Measurements from ENCODE around the gene TCERG1L. TPM values are rescaled to one million over a fixed set of nuclear protein-coding genes. Genes with fewer than 3 reads are reported as not detected.

TCERG1L gene
- total RNA-seq, 2 donors from 2014 or later: 1.6 to 4.5 TPM

DNA sequence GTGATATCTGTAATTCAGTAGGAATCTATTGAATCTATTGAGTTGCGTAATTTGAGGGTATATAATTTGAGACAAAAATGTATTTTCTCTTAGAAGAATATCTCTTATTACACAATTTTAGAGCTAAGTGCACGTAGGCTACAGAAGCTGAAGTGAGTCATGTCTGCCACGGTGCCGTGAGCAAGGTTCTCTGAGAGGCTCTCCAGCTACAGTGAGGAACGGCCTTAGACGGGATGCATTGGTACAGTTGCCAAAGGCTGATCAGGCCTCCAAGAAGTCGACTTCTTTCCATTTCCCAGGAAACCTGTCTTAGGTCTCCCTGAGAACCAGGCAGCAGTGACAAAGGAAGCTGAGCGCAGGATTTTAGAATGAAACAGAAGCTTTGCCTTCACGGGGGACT, 28.6 kb downstream of the TCERG1L start:
- Histone ChIP-seq H3K9ac (ENCODE audit: extremely low read depth, low read length, poor library complexity, severe bottlenecking) (no peak overlapping the region), H3K9me3 (ENCODE audit: control insufficient read depth, low read length) (no peaks in the 10 kb centered on the region), H3K27ac (ENCODE audit: low read depth, low read length) (no peak overlapping the region), H3K4me3 (ENCODE audit: low read length) (no peak overlapping the region), H3K36me3 (ENCODE audit: control insufficient read depth, insufficient read depth, low read length) (no peaks in the 10 kb centered on the region), H3K4me1 (ENCODE audit: control insufficient read depth, insufficient read depth, low read length) (peaks cover 11% of the 10 kb centered on the region), H3K27me3 (ENCODE audit: control insufficient read depth, insufficient read depth, low read length, poor library complexity, severe bottlenecking) (no peaks in the 10 kb centered on the region)
- no peak for DNase-seq
- no peaks in the 10 kb centered on the region for H3K36me3 Mint-ChIP-seq (ENCODE audit: low read depth)
- no peaks in the 10 kb centered on the region for H3K27me3 Mint-ChIP-seq (ENCODE audit: insufficient read depth)
- no peak overlapping the region for H3K27ac Mint-ChIP-seq
- TF ChIP-seq, protein P1, sequence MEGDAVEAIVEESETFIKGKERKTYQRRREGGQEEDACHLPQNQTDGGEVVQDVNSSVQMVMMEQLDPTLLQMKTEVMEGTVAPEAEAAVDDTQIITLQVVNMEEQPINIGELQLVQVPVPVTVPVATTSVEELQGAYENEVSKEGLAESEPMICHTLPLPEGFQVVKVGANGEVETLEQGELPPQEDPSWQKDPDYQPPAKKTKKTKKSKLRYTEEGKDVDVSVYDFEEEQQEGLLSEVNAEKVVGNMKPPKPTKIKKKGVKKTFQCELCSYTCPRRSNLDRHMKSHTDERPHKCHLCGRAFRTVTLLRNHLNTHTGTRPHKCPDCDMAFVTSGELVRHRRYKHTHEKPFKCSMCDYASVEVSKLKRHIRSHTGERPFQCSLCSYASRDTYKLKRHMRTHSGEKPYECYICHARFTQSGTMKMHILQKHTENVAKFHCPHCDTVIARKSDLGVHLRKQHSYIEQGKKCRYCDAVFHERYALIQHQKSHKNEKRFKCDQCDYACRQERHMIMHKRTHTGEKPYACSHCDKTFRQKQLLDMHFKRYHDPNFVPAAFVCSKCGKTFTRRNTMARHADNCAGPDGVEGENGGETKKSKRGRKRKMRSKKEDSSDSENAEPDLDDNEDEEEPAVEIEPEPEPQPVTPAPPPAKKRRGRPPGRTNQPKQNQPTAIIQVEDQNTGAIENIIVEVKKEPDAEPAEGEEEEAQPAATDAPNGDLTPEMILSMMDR (conservative IDR thresholded peaks at IDR 0.05): no peak
- H3K4me1 Mint-ChIP-seq: peaks cover 24% of the 10 kb centered on the region
- no peak overlapping the region for H3K4me3 Mint-ChIP-seq
- 88 to 97% methylated on average over 6 to 9 of the region's 9 CpGs for WGBS, 2 experiments (ENCODE audit: insufficient coverage in 1 of 2, insufficient read length in 1 of 2)
- peaks cover 3% of the 10 kb centered on the region for H3K9me3 Mint-ChIP-seq

DNA sequence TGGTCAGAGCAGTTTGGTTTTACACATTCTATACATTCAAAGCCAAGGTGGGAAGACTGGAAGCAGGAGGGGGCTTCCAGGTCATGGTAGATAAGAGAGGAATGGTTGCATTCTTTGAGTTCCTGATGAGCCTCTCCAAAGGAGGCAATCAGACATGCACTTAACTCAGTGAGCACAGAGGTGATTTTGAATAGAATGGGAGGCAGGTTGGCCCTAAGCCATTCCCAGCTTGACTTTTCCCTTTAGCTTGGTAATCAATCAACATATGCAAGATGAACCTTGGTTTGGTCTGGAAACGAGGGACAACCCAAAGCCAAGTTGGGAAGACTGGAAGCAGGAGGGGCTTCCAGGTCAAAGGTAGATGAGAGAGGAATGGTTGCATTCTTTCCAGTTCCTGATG, 31.4 kb downstream of the TCERG1L start:
- Histone ChIP-seq H3K4me1 (ENCODE audit: control insufficient read depth, insufficient read depth, low read length) (peaks cover 11% of the 10 kb centered on the region), H3K27ac (ENCODE audit: low read depth, low read length) (no peak overlapping the region), H3K4me3 (ENCODE audit: low read length) (no peak overlapping the region), H3K36me3 (ENCODE audit: control insufficient read depth, insufficient read depth, low read length) (no peaks in the 10 kb centered on the region), H3K27me3 (ENCODE audit: control insufficient read depth, insufficient read depth, low read length, poor library complexity, severe bottlenecking) (no peaks in the 10 kb centered on the region), H3K9ac (ENCODE audit: extremely low read depth, low read length, poor library complexity, severe bottlenecking) (no peak overlapping the region), H3K9me3 (ENCODE audit: control insufficient read depth, low read length) (no peaks in the 10 kb centered on the region)
- H3K27me3 Mint-ChIP-seq (ENCODE audit: insufficient read depth): no peaks in the 10 kb centered on the region
- TF ChIP-seq, protein P1 (conservative IDR thresholded peaks at IDR 0.05): no peak
- H3K27ac Mint-ChIP-seq: peak overlapping the region; percentile 92
- H3K4me3 Mint-ChIP-seq: no peak overlapping the region
- peak; percentile 78 for DNase-seq
- peaks cover 24% of the 10 kb centered on the region for H3K4me1 Mint-ChIP-seq
- H3K36me3 Mint-ChIP-seq (ENCODE audit: low read depth): no peaks in the 10 kb centered on the region
- peaks cover 3% of the 10 kb centered on the region for H3K9me3 Mint-ChIP-seq
- 21% methylated on average over 1 of the region's 1 CpG; no CpG with 5 or more reads in 1 of the 2 experiments for WGBS, 2 experiments (ENCODE audit: insufficient coverage in 1 of 2, insufficient read length in 1 of 2)

DNA sequence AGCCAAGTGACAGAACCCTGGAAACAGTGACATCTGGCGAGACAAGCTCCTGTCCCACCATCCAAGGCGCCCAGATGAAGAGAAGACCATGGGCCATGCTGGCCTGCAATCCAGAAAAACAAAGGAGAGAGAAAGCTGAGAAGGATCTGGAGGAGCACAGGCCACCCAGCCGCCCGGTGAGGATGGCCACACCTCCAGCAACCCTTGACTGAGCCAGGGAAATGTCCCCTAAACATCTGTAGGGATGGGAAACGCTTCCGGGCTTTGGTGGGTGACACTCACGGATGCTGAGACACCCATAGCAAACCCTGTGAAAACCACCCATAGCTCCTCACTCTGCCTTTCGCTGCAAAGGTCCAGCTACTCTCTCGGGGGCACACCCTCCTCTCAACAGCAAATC, 32.0 kb downstream of the TCERG1L start:
- Mint-ChIP-seq H3K27ac (peak overlapping the region; percentile 92), H3K27me3 (ENCODE audit: insufficient read depth) (peaks cover under 1% of the 10 kb centered on the region), H3K4me3 (no peak overlapping the region), H3K36me3 (ENCODE audit: low read depth) (no peaks in the 10 kb centered on the region), H3K9me3 (peaks cover 3% of the 10 kb centered on the region), H3K4me1 (peaks cover 24% of the 10 kb centered on the region)
- peaks cover 11% of the 10 kb centered on the region for H3K4me1 ChIP-seq (ENCODE audit: control insufficient read depth, insufficient read depth, low read length)
- H3K36me3 ChIP-seq (ENCODE audit: control insufficient read depth, insufficient read depth, low read length): no peaks in the 10 kb centered on the region
- TF ChIP-seq, protein P1 (conservative IDR thresholded peaks at IDR 0.05): no peak
- H3K4me3 ChIP-seq (ENCODE audit: low read length): no peak overlapping the region
- no peak for DNase-seq
- H3K27ac ChIP-seq (ENCODE audit: low read depth, low read length): no peak overlapping the region
- WGBS, 2 experiments (ENCODE audit: insufficient coverage in 1 of 2, insufficient read length in 1 of 2): 88 to 100% methylated on average over 4 to 9 of the region's 9 CpGs
- H3K9me3 ChIP-seq (ENCODE audit: control insufficient read depth, low read length): no peaks in the 10 kb centered on the region
- H3K9ac ChIP-seq (ENCODE audit: extremely low read depth, low read length, poor library complexity, severe bottlenecking): no peak overlapping the region
- H3K27me3 ChIP-seq (ENCODE audit: control insufficient read depth, insufficient read depth, low read length, poor library complexity, severe bottlenecking): no peaks in the 10 kb centered on the region

Measured in endodermal cell (in vitro differentiated cells).